ENCODE measurements around the gene SPEF2.
"Not testable (repeated sequence)": the region's sequence is repeated elsewhere in the genome, so short reads cannot be mapped to it uniquely, and the experiment has no call there.

Gene SPEF2

DNA sequence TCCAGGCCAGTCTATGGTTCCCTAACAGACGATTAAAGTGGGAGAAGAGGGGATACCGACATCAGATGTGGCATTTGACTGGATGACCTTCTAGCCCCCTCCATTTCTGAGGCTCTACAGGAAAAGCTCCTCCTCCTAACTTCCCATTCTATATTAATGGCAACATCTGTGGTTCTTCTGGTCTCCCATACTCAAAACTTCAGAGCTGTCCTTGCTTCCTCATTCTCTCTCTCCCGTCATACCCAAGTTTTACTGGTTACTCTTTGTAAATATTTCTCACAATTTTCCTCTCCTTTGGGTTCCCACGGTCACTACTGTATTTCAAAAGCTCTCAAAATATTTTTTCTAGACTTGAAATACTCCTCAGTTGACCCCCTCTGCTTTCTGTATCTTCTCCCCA is 203.1 kb downstream of the SPEF2 start:
- DNase-seq (ENCODE audit: low spot score): no peak

DNA sequence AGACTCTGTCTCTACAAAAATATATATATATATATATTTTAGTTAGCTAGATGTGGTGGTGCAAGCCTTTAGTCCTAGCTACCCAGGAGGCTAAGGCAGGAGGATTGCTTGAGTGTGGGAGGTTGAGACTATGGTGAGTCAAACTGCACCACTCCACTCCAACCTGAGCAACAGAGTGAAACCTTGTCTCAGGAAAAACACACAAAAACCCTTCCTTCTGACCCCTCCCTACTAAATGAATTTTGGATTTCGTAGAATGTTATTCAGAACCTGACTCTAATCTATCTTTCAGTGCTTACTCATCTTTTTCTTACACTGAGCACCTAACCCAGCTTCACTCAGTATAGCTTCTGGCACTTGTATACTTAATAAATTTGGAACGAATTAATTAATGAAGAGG is 203.8 kb downstream of the SPEF2 start:
- DNase-seq (ENCODE audit: low spot score): no peak

DNA sequence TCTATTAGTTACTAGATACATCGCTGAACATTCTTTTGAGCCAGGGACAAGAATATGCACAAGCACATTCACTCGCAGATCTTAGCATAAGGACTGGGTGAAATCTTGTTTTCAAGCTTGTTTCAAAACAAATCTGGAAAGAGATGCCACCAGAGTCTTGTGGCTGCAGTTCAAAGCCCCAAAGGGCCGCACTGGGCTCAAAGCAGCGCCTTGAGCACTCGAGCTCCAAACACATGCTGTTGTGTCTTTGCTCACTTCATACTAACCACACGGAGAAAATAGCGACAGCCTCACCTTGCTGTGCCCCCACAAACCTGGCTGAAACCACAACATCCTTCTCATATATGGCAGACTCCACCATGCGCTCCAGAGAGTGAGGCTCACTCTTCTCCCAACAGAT is 204.8 kb downstream of the SPEF2 start:
- DNase-seq (ENCODE audit: low spot score): no peak

DNA sequence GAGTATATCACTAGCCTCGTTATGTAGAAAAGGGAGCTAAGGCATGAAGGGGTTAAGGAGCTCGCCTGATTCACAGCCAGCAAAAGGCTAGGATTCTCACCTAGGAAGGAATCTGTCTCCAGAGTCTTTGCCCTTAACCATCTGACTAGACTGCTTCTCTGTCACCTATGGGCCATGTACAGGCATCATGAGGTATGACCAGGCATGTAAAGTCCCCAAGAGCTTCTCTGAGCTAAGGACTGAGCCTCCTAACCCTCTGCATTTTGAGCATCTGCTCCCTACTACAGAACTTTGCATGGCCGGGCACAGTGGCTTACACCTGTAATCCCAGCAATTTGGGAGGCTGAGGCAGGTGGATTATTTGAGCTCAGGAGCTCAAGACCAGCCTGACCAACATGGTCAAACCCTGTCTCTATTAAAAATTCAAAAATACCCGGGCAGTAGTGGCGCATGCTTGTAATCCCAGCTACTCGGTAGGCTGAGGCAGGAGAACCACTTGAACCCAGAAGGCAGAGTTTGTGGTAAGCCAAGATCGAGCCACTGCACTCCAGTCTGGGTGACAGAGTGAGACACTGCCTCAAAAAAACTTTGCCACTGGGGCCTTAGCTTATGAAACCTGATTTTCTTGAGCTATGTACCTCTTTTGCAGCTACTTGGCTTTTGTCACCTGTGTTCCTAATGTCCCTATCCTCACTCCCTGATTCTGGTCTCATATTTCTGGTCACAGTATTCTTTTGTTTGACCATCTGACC is 205.9 kb downstream of the SPEF2 start:
- DNase-seq (ENCODE audit: low spot score): no peak

DNA sequence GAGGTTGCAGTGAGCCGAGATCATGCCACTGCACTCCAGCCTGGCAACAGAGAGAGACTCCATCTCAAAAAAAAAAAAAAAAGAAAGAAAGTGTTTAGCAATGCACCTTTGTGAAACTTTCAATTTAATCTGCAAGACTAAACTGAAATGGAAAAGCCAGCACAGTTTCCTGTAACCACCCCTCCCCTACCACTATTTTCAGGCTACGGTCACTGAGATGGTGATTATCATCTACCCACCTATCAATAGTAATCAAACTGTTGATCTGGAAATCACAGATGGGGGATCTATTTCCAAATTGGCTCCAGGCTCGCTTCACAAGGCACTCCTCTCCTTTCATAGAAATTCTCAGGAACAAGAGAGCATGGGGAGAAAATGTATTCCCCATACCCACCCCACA is 208.4 kb downstream of the SPEF2 start:
- DNase-seq (ENCODE audit: low spot score): no peak

DNA sequence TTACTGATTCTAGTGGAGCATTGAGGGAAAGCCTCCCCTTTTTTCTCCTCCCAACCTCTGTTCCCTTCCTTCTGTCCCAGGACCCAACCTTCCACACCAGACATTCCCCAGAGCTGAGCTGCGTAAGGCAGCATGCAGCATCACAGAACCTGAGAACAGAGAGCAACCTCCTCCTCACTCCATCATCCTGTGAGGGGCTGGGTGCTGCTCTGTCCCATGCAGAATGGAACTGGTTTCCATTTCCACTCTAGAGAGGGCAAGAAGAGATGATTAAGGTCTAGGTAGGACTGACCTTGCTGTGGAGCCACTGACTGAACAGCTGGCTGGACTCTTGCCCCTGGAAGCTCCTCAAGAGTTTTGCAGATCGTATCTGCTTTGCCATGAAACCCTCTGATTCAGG is 208.9 kb downstream of the SPEF2 start:
- no peak for DNase-seq (ENCODE audit: low spot score)

DNA sequence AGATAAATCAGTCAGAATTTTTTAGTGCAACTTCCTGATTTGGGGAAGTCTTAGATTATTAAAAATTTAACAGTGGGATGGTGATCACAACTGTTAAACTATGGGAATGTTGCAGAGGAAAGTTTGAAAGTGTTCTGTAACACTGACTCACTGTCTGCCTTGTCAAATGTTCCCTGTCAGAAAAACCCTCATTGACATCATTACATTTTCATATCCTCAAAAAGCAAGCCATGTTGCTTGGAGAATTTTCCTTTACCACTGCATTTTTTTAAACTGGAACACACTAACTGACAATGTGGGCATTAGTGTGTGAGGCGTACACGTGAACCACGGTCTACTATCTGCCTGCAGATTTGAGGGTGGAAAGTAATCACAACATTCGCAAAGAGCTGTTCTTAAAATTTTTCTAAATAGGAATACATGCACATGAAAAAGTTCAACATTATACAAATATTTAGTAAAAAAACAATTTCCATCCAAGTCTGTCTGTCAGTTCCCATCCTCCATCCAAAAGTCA is 210.5 kb downstream of the SPEF2 start:
- no peak for DNase-seq (ENCODE audit: low spot score)

DNA sequence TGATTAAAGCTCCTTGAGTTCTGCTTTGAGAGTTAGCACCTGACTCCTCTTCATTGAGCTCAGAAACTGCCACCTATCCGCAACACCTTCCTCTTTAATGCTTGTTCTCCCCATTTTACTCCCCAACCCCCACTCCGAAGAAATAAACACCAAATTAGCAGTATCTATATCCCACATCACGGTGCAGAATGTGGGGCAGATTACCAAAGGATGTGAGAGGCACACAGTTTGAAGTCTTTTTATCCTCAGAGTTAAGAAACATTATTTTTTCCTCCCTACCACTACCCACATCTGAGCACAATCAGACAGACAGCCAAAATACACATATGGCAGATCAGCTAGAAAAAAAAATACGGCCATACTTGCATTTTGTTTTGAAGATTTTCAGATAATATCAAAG is 212.9 kb downstream of the SPEF2 start:
- DNase-seq (ENCODE audit: low spot score): no peak

GRCh38 chr5:35832762-35833161 is 215.1 kb downstream of the SPEF2 start:
- no peak for DNase-seq (ENCODE audit: low spot score)

DNA sequence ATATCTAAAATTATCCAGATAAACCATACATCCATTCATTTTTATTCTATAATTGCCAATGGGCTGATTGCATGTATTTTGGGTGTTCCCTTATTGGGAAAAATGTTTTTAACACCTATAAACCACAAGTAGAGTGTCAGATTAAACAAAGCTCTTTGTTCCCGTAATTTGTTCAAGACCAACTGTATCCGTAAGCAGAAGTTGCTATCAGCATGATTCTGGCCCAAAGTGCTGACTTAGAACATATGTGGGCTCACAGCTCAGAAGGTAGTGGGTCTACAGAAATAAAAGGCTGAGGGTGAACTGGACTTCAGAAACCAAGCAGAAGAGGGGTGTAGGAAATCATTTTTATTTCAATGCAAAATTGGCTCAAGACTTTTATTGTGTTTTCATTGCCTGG is 215.6 kb downstream of the SPEF2 start:
- no peak for DNase-seq (ENCODE audit: low spot score)

GRCh38 chr5:35835796-35836742 is 218.4 kb downstream of the SPEF2 start:
- DNase-seq (ENCODE audit: low spot score): no peak

GRCh38 chr5:35838370-35839042 is 220.8 kb downstream of the SPEF2 start:
- no peak for DNase-seq (ENCODE audit: low spot score)

- DNase-seq (ENCODE audit: low spot score): no peak
These were observed 225.2 kb downstream of the SPEF2 start for GRCh38 chr5:35842856-35843255.

DNA sequence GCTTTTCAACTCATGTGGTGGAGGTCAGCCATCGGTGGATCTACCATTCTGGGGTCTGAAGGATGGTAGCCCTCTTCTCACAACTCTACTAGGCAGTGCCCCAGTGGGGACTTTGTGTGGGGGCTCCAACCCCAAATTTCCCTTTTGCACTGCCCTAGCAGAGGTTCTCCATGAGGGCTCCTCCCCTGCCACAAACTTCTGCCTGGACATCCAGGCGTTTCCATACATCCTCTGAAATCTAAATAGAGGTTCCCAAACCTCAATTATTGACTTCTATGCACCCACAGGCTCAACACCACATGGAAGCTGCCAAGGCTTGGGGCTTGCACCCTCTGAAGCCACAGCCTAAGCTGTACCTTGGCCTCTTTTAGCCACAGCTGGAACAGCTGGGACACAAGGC is 227.8 kb downstream of the SPEF2 start:
- DNase-seq (ENCODE audit: low spot score): not testable (repeated sequence)

GRCh38 chr5:35847491-35847890 is 229.8 kb downstream of the SPEF2 start:
- DNase-seq (ENCODE audit: low spot score): no peak

DNA sequence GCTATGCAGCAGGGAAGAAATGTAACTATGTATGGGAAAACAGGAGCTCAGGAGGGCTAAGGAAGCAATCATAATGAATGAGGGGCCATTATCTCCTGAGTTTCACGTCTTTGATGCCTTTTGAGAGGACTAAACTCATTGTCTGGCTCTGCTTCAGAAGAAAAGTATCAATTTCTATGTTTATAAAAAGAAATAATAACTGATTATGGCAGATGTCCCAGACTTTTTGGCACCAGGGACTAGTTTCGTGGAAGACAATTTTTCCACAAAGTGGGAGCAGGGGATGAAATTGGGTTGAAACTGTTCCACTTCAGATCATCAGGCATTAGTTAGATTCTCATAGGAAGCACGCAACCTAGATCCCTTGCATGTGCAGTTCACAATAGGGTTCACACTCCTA is 230.3 kb downstream of the SPEF2 start:
- no peak for DNase-seq (ENCODE audit: low spot score)

DNA sequence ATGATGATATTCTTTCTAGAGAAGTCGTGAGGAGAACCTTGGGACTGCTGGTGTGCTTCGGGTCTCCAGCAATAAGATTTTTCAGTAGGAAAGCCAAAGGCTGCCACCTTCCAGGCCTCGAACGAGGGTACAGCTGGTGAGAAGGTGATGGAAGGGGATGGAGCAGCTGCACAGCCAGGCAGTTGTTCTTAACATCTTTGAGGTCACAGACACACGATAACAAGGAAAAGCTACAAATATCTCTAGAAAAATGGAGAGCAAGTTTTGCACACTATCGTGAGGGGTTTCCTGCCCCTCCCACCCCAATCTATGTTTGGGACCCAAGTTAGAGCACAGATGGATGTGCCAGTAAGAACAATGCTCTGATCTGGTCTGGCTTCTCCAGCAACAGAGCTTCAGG is 232.2 kb downstream of the SPEF2 start:
- no peak for DNase-seq (ENCODE audit: low spot score)

DNA sequence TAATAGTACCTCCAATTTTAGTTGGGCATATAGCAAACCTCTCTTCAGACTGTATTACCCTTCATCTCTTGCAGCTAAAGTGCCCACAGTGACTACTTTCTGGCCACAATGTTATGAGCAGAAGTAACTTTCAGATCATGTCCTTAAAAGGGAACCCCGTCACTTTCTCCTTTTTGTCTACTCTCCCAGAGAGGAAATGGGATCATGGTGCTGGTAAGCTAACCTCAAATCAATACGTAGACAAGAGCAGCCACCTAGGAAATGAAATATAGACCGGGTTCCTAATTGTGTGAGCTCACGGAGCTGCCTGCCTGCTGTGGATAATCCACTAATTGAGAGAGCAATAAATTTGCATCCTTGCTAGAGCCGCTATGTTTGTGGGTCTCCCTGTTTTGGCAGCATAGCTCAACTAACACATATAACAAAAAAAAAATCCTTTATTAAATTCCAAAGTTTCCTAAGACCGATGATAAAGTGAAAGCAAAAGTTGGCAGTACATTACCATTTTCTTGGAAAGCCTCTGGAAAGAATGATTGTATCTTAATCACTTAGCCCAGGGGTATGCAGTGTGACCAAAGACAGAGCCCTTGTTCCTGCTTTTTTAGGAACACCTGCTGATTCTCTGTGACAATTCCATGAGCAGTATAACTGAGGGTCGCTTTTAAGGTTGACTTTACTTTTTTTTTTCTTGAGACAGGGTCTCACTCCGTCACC is 233.5 kb downstream of the SPEF2 start:
- no peak for DNase-seq (ENCODE audit: low spot score)

GRCh38 chr5:35852084-35852734 is 234.5 kb downstream of the SPEF2 start:
- DNase-seq (ENCODE audit: low spot score): no peak

DNA sequence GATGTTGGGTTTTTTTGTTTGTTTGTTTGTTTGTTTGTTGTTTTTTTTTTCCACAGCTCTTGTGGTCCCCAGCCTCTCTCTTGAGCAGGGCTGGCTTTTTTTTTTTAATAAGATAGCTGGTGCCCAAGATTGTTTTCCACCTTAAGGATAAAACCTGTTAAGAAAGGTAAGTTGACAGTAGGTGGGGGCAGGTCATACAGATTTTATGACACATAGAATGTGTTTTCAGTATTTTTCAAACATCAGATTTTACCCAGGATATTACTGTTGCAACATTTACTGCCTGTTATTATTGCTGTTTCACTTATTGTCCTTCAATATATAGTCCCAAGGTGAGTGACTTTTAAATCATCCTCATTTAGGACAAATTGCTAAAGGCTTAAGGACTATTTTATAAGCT is 235.1 kb downstream of the SPEF2 start:
- no peak for DNase-seq (ENCODE audit: low spot score)

DNA sequence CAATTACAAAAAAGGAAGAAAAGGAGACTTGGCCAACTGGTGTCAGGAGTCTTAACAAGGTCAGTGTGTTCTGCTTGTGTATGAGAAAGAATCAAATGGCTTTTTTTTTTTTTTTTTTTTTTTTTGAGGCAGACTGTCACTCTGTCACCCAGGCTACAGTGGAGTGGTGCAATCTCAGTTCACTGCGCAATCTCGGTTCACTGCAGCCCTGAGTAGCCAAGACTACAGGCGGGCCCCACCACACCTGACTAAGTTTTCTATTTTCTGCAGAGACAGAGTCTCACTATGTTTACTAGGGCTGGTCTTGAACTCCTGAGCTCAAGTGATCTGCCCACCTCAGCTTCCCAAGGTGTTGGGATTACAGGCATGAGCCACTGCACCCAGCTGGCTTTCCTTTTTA is 236.0 kb downstream of the SPEF2 start:
- no peak for DNase-seq (ENCODE audit: low spot score)

Measured in GM03348 (cell line).